OCI-LY7 (cell line): ENCODE measurements around the gene OR5B21. TPM values are rescaled to one million over a fixed set of nuclear protein-coding genes. Genes with fewer than 3 reads are reported as not detected.

ENCODE experiments used
- BruUV-seq: library from RNA; stranded (reverse); fragments of 400-500 nt; replicated peaks from 2 replicates; lab custom pipeline; 2021; lab: Mats Ljungman, UMichigan
- CTCF ChIA-PET: fragments of 300-600 bp; sonication (Branson Sonifier 250); formaldehyde crosslinking; loops from one replicate; lab custom pipeline; 2022; ENCODE audit warnings: antibody characterized with exemption; ENCODE audit not compliant: unreplicated experiment; lab: Charles Lee
- POLR2A ChIA-PET: fragments of 300-600 bp; sonication (Branson Sonifier 250); formaldehyde crosslinking; loops from one replicate; lab custom pipeline; 2022; ENCODE audit warnings: antibody characterized with exemption; lab: Charles Lee
- DNase-seq: peaks from one replicate; pipeline ENCODE4 v3.0.0-alpha.2; 2015; ENCODE audit warnings: low spot score
- H2AFZ ChIP-seq: fragments of 200-600 bp; sonication (generic), shearing (Covaris generic); 2 replicates; pipeline ENCODE4 v1.6.1; 2014; ENCODE audit warnings: mild to moderate bottlenecking, antibody characterized with exemption, low read length, moderate library complexity
- H3K27ac ChIP-seq: fragments of 200-600 bp; sonication (generic); 2 replicates; pipeline ENCODE4 v1.5.1; 2014; ENCODE audit warnings: mixed run types, low read depth, mild to moderate bottlenecking, moderate library complexity, low read length, inconsistent platforms; ENCODE audit not compliant: poor library complexity, severe bottlenecking
- H3K36me3 ChIP-seq: fragments of 200-600 bp; sonication (generic); 2 replicates; pipeline ENCODE4 v1.6.1; 2014; ENCODE audit warnings: mild to moderate bottlenecking, antibody characterized with exemption, low read length, moderate library complexity, mixed read lengths; ENCODE audit not compliant: insufficient read depth
- H3K4me1 ChIP-seq: fragments of 200-600 bp; sonication (generic); 2 replicates; pipeline ENCODE4 v1.5.1; 2014; ENCODE audit warnings: mild to moderate bottlenecking, low read length; ENCODE audit not compliant: insufficient read depth, poor library complexity, severe bottlenecking
- H3K4me2 ChIP-seq: fragments of 200-600 bp; sonication (generic); 2 replicates; pipeline ENCODE4 v1.6.1; 2014; ENCODE audit warnings: mild to moderate bottlenecking, low read length
- H3K4me3 ChIP-seq: fragments of 200-600 bp; sonication (generic); 2 replicates; pipeline ENCODE4 v1.5.1; 2014; ENCODE audit warnings: mild to moderate bottlenecking, low read depth, low read length; ENCODE audit not compliant: poor library complexity, severe bottlenecking
- H3K79me2 ChIP-seq: fragments of 200-600 bp; sonication (generic); 2 replicates; pipeline ENCODE4 v1.6.1; 2016; ENCODE audit warnings: low read depth, mild to moderate bottlenecking, low read length, moderate library complexity, mixed read lengths; ENCODE audit not compliant: insufficient read depth
- H3K9me2 ChIP-seq: fragments of 200-600 bp; sonication (generic); 2 replicates; pipeline ENCODE4 v1.6.1; 2016; ENCODE audit warnings: mild to moderate bottlenecking, low read length, mixed read lengths; ENCODE audit not compliant: insufficient read depth
- H3K9me3 ChIP-seq: fragments of 200-600 bp; sonication (generic); 2 replicates; pipeline ENCODE4 v1.6.1; 2014; ENCODE audit warnings: mild to moderate bottlenecking, mixed run types, low read length, mixed read lengths
- H4K20me1 ChIP-seq: fragments of 200-600 bp; sonication (generic); 2 replicates; pipeline ENCODE4 v1.6.1; 2014; ENCODE audit warnings: mild to moderate bottlenecking, antibody characterized with exemption, low read length, moderate library complexity, mixed read lengths; ENCODE audit not compliant: insufficient read depth
- EZH2phosphoT487 ChIP-seq: fragments of 200-600 bp; sonication (generic); IDR thresholded peaks from 2 replicates; pipeline ENCODE4 v1.6.1; 2018; ENCODE audit warnings: low read depth, borderline replicate concordance, mild to moderate bottlenecking, mixed run types, antibody characterized with exemption, low read length, moderate library complexity, mixed read lengths
- intact Hi-C: fragments of 100-400 bp; cut with micrococcal nuclease; formaldehyde crosslinking; loops from one replicate; pipeline ENCODE4 v1.10.0; 2022; ENCODE audit not compliant: unreplicated experiment
- total RNA-seq, 2 experiments: library from RNA; depleted of rRNA in 1 of 2; stranded (reverse); fragments of >200 nt in 1 of 2; shearing (Covaris generic) in 1 of 2; gene quantifications; 2 replicates each; pipeline ENCODE4 v1.2.3, GENCODE V29; 2014 to 2022
- TF ChIP-seq, protein P1 (sequence below): fragments of 200-600 bp; sonication (generic); conservative IDR thresholded peaks from 2 replicates; pipeline ENCODE4 v1.5.1; 2014; ENCODE audit warnings: mild to moderate bottlenecking, antibody characterized with exemption, low read length, moderate library complexity, mixed read lengths

The OR5B21 gene
- total RNA-seq, 2 experiments from 2014 or later = 0.48 TPM; not detected in 1

DNA sequence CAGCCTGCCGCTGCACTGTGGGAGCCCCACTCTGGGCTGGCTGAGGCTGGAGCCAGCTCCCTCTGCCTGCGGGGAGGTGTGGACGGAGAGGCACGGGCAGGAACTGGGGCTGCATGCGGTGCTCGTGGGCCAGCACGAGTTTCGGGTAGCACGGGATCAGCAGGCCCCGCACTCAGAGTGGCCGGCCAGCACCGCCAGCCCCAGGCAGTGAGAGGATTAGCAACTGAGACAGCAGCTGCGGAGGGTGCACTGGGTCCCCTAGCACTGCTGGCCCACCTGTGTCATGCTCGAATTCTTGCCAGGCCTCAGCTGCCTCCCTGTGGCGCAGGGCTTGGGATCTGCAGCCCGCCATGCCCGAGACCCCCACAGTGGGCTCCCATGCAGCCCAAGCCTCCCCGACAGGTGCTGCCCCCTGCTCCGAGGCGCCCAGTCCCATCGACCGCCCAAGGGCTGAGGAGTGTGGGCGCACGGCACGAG is 24.0 kb upstream of the OR5B21 start:
- Histone ChIP-seq H2AFZ (no peak overlapping the region), H3K9me3 (no peaks in the 10 kb centered on the region), H3K9me2 (no peaks in the 10 kb centered on the region), H3K79me2 (peaks cover 5% of the 10 kb centered on the region; the same call in 1 of the 2 replicates), H3K4me1 (peaks cover 7% of the 10 kb centered on the region), H3K27ac (no peak overlapping the region), H3K36me3 (peaks cover 87% of the 10 kb centered on the region), H3K4me2 (no peak overlapping the region), H4K20me1 (no peaks in the 10 kb centered on the region), H3K4me3 (no peak overlapping the region)
- no peak for TF ChIP-seq EZH2phosphoT487
- TF ChIP-seq, protein P1, sequence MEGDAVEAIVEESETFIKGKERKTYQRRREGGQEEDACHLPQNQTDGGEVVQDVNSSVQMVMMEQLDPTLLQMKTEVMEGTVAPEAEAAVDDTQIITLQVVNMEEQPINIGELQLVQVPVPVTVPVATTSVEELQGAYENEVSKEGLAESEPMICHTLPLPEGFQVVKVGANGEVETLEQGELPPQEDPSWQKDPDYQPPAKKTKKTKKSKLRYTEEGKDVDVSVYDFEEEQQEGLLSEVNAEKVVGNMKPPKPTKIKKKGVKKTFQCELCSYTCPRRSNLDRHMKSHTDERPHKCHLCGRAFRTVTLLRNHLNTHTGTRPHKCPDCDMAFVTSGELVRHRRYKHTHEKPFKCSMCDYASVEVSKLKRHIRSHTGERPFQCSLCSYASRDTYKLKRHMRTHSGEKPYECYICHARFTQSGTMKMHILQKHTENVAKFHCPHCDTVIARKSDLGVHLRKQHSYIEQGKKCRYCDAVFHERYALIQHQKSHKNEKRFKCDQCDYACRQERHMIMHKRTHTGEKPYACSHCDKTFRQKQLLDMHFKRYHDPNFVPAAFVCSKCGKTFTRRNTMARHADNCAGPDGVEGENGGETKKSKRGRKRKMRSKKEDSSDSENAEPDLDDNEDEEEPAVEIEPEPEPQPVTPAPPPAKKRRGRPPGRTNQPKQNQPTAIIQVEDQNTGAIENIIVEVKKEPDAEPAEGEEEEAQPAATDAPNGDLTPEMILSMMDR = no peak
- DNase-seq = no peak
- intact Hi-C loops = no loop called here
- ChIA-PET CTCF (interaction anchor here (0.8 kb wide), 1 partner anchor 35 kb away, joined by 3 read pairs; no protein-coding TSS in a partner anchor), POLR2A (no interaction called here)
- no TSS peak for BruUV-seq

DNA sequence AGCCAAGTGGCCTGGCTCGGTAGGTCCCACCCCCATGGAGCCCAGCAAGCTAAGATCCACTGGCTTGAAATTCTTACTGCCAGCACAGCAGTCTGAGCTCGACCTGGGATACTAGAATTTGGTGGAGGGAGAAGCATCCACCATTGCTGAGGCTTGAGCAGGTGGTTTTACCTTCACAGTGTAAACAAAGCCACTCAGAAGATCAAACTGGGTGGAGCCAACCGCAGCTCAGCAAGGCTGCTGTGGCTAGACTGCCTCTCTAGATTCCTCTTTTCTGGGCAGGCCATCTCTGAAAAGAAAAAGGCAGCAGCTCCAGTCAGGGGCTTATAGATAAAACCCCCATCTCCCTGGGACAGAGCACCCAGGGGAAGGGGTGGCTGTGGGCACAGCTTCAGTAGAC is 22.3 kb upstream of the OR5B21 start:
- ChIA-PET CTCF (no interaction called here), POLR2A (no interaction called here)
- Histone ChIP-seq H3K4me3 (no peak overlapping the region), H3K36me3 (peaks cover 85% of the 10 kb centered on the region), H3K27ac (no peak overlapping the region), H2AFZ (no peak overlapping the region), H3K4me1 (peaks cover 24% of the 10 kb centered on the region), H3K79me2 (peaks cover 5% of the 10 kb centered on the region; the same call in 1 of the 2 replicates), H3K4me2 (no peak overlapping the region), H3K9me2 (no peaks in the 10 kb centered on the region), H4K20me1 (no peaks in the 10 kb centered on the region), H3K9me3 (no peaks in the 10 kb centered on the region)
- no peak for TF ChIP-seq EZH2phosphoT487
- TF ChIP-seq, protein P1 = no peak
- intact Hi-C loops = no loop called here
- DNase-seq = no peak
- no TSS peak for BruUV-seq

DNA sequence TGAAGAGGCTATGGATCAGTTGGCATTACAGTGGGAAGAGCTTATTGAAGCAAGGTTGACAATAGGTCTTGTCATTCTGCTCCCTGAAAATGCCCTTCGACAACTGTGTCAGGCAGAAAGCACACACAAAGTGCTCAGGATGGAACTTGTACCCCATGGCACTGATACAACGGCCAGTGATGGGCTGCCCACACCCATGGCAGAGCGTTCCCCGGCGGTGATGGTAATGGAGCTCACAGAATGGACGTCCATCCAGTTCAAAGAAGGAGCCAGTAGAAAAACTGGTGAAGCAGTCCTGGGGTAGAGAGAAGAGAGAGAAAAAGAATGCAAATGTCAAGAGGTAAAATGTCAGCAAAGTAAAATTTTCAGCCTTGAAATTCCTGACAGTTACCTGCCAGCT is 19.5 kb upstream of the OR5B21 start:
- TF ChIP-seq EZH2phosphoT487 = no peak
- TF ChIP-seq, protein P1 = no peak
- BruUV-seq = no TSS peak
- ChIA-PET POLR2A (interaction anchor here (0.7 to 0.9 kb wide), 2 partner anchors 37 to 42 kb away, joined by 3 read pairs; no protein-coding TSS in a partner anchor), CTCF (no interaction called here)
- intact Hi-C loops = loop anchor here (10.0 kb wide), 1 partner anchor 783 kb away; the partner anchor contains the start of gene SELENOH
- H3K4me1 ChIP-seq = peaks cover 39% of the 10 kb centered on the region
- no peak overlapping the region for H3K4me3 ChIP-seq
- DNase-seq = no peak
- no peaks in the 10 kb centered on the region for H3K79me2 ChIP-seq
- no peaks in the 10 kb centered on the region for H4K20me1 ChIP-seq
- no peak overlapping the region for H3K27ac ChIP-seq
- H3K4me2 ChIP-seq = no peak overlapping the region
- H3K36me3 ChIP-seq = peaks cover 66% of the 10 kb centered on the region
- H3K9me3 ChIP-seq = no peaks in the 10 kb centered on the region
- H3K9me2 ChIP-seq = no peaks in the 10 kb centered on the region
- H2AFZ ChIP-seq = no peak overlapping the region
